ENCODE results near the gene JPH3.

- TF ChIP-seq CTCF (IDR thresholded peaks at IDR 0.05): peak in 5 of 6 experiments; percentile 18 to 63 (median 49)
- no peak for TF ChIP-seq POLR2A (IDR thresholded peaks at IDR 0.05)
These were observed 33.3 kb downstream of the JPH3 start for GRCh38 chr16:87635541-87636049.
